Tibial artery (tissue), 4 donors: ENCODE measurements around the gene RAB40A.
A peak's percentile ranks its signal among the peaks of the same experiment; 100 is the strongest.
"Not testable (repeated sequence)": the region's sequence is repeated elsewhere in the genome, so short reads cannot be mapped to it uniquely, and the experiment has no call there.

Source experiments
- DNase-seq, 2 donors: peaks; one replicate each; pipeline ENCODE4 v3.0.0-alpha.2; 2019
- H3K27ac ChIP-seq, 2 donors: fragments of 200-600 bp; sonication (generic) in 1 of 2; 1 replicate in 1 of 2; 2 replicates in 1 of 2; pipeline ENCODE4 v1.5.1; 2018 to 2019; ENCODE audit warnings: mild to moderate bottlenecking in 1 of 2
- H3K27me3 ChIP-seq, 2 donors: fragments of 200-600 bp; sonication (generic) in 1 of 2; one replicate each; pipeline versions ENCODE4 v1.5.1 to v1.6.0; 2016 to 2019
- H3K36me3 ChIP-seq, 3 donors: fragments of 200-600 bp; sonication (generic) in 2 of 3; one replicate each; pipeline ENCODE4 v1.5.1; 2016 to 2019; ENCODE audit warnings: mild to moderate bottlenecking in 2 of 3
- H3K4me1 ChIP-seq, 4 donors: fragments of 200-600 bp; sonication (generic) in 2 of 4; 1 replicate in 3 of 4; 2 replicates in 1 of 4; pipeline ENCODE4 v1.5.1; 2016 to 2019
- H3K4me3 ChIP-seq, 2 donors: fragments of 200-600 bp; sonication (generic) in 1 of 2; 1 replicate in 1 of 2; 2 replicates in 1 of 2; pipeline ENCODE4 v1.5.1; 2018 to 2019; ENCODE audit warnings: mild to moderate bottlenecking in 2 of 2
- H3K9me3 ChIP-seq, 3 donors: fragments of 200-600 bp; sonication (generic) in 1 of 3; one replicate each; pipeline ENCODE4 v1.5.1; 2016 to 2019
- intact Hi-C: fragments of 100-400 bp; cut with DNase I; formaldehyde crosslinking; loops from one replicate; pipeline ENCODE4 v1.15.0; 2023; ENCODE audit warnings: low total_unique reads
- TF ChIP-seq, protein P1 (sequence below), 2 experiments: fragments of 200-600 bp in 1 of 2; fragments of 450-650 bp in 1 of 2; IDR thresholded peaks; one replicate each; pipeline ENCODE4 v1.5.1; 2017 to 2019; ENCODE audit warnings: antibody characterized with exemption in 2 of 2, mild to moderate bottlenecking in 1 of 2, moderate library complexity in 1 of 2

The RAB40A gene

GRCh38 chrX:103498786-103499185 lies 20.5 kb downstream of the RAB40A start:
- H3K36me3 ChIP-seq: no peaks in the 10 kb centered on the region
- no peaks in the 10 kb centered on the region for H3K4me1 ChIP-seq
- intact Hi-C loops: no loop called here
- no peak overlapping the region for H3K27ac ChIP-seq
- TF ChIP-seq, protein P1, sequence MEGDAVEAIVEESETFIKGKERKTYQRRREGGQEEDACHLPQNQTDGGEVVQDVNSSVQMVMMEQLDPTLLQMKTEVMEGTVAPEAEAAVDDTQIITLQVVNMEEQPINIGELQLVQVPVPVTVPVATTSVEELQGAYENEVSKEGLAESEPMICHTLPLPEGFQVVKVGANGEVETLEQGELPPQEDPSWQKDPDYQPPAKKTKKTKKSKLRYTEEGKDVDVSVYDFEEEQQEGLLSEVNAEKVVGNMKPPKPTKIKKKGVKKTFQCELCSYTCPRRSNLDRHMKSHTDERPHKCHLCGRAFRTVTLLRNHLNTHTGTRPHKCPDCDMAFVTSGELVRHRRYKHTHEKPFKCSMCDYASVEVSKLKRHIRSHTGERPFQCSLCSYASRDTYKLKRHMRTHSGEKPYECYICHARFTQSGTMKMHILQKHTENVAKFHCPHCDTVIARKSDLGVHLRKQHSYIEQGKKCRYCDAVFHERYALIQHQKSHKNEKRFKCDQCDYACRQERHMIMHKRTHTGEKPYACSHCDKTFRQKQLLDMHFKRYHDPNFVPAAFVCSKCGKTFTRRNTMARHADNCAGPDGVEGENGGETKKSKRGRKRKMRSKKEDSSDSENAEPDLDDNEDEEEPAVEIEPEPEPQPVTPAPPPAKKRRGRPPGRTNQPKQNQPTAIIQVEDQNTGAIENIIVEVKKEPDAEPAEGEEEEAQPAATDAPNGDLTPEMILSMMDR (IDR thresholded peaks at IDR 0.05): no peak
- no peaks in the 10 kb centered on the region for H3K9me3 ChIP-seq
- no peak for DNase-seq
- H3K27me3 ChIP-seq: no peaks in the 10 kb centered on the region
- no peak overlapping the region for H3K4me3 ChIP-seq

- H3K27ac ChIP-seq: no peak overlapping the region
- H3K4me3 ChIP-seq: no peak overlapping the region
- H3K4me1 ChIP-seq: no peaks in the 10 kb centered on the region
- no peaks in the 10 kb centered on the region for H3K36me3 ChIP-seq
- H3K9me3 ChIP-seq: no peaks in the 10 kb centered on the region
- H3K27me3 ChIP-seq: no peaks in the 10 kb centered on the region
- no peak for DNase-seq
- intact Hi-C loops: no loop called here
- TF ChIP-seq, protein P1 (IDR thresholded peaks at IDR 0.05): no peak
Measured at GRCh38 chrX:103495786-103496185, 23.5 kb downstream of the RAB40A start.

- H3K27ac ChIP-seq, H3K27me3 ChIP-seq, H3K4me1 ChIP-seq, intact Hi-C loops, DNase-seq, H3K36me3 ChIP-seq, H3K4me3 ChIP-seq, H3K9me3 ChIP-seq: not testable (repeated sequence)
Measured at GRCh38 chrX:103493578-103493977, 25.7 kb downstream of the RAB40A start.

GRCh38 chrX:103489733-103490132 lies 29.6 kb downstream of the RAB40A start:
- H3K9me3 ChIP-seq, H3K27ac ChIP-seq, DNase-seq, intact Hi-C loops, H3K4me1 ChIP-seq, H3K4me3 ChIP-seq, H3K27me3 ChIP-seq, H3K36me3 ChIP-seq: not testable (repeated sequence)
- TF ChIP-seq, protein P1 (IDR thresholded peaks at IDR 0.05): peak in 1 of 2 experiments; percentile 27

GRCh38 chrX:103488794-103489193 lies 30.5 kb downstream of the RAB40A start:
- Histone ChIP-seq H3K9me3 (no peaks in the 10 kb centered on the region), H3K4me3 (no peak overlapping the region), H3K27me3 (no peaks in the 10 kb centered on the region), H3K36me3 (no peaks in the 10 kb centered on the region), H3K4me1 (no peaks in the 10 kb centered on the region), H3K27ac (no peak overlapping the region)
- no peak for DNase-seq
- intact Hi-C loops: no loop called here
- TF ChIP-seq, protein P1 (IDR thresholded peaks at IDR 0.05): no peak

DNA sequence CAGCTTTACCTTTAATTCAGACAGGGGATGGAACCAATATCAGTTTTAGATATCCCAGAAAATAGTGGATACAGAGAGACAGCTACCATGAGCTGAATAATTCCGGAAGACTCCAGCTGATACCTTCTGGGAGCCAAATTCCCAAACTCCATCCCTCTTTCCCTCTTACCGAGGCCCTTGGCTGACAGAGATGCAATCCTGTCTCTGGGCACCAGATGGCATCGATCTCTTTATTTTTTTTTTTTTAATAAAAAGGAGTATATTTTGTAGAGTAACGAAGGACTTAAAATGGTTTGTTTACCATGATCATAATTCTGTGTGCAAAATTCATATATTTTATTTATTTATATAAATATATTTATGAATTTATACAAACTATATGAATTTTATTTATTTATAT lies 31.0 kb downstream of the RAB40A start:
- DNase-seq: no peak
- no peaks in the 10 kb centered on the region for H3K27me3 ChIP-seq
- no peaks in the 10 kb centered on the region for H3K36me3 ChIP-seq
- no peaks in the 10 kb centered on the region for H3K9me3 ChIP-seq
- TF ChIP-seq, protein P1 (IDR thresholded peaks at IDR 0.05): peak in 1 of 2 experiments; percentile 30
- H3K4me1 ChIP-seq: no peaks in the 10 kb centered on the region
- intact Hi-C loops: no loop called here
- H3K4me3 ChIP-seq: no peak overlapping the region
- H3K27ac ChIP-seq: no peak overlapping the region
